GM12878 (cell line): Measurements from ENCODE around the gene ASNSD1. TPM values are rescaled to one million over a fixed set of nuclear protein-coding genes. Genes with fewer than 3 reads are reported as not detected.

Experiments
- CBFB ChIP-seq: IDR thresholded peaks from 2 replicates; pipeline ENCODE4 v1.6.1; 2016; ENCODE audit warnings: antibody characterized with exemption, low read depth
- EED ChIP-seq: sonication (generic); IDR thresholded peaks from 2 replicates; pipeline ENCODE4 v1.6.1; 2016; ENCODE audit warnings: antibody characterized with exemption, low read depth
- GATAD2B ChIP-seq: fragments of 450-650 bp; conservative IDR thresholded peaks from 2 replicates; pipeline ENCODE4 v1.6.1; 2017; ENCODE audit warnings: low read depth, mild to moderate bottlenecking, moderate library complexity
- HDAC6 ChIP-seq: fragments of 200-600 bp; sonication (generic); IDR thresholded peaks from one replicate; pipeline ENCODE4 v1.8.0; 2017; ENCODE audit warnings: antibody characterized with exemption; ENCODE audit not compliant: unreplicated experiment
- IKZF1 ChIP-seq: fragments of 450-650 bp; conservative IDR thresholded peaks from 2 replicates; pipeline ENCODE4 v1.6.1; 2017; ENCODE audit warnings: antibody characterized with exemption, mild to moderate bottlenecking
- LARP7 ChIP-seq: fragments of 450-650 bp; IDR thresholded peaks from 2 replicates; pipeline ENCODE4 v1.6.1; 2017; ENCODE audit warnings: mild to moderate bottlenecking
- NR2F1 ChIP-seq: fragments of 450-650 bp; conservative IDR thresholded peaks from 2 replicates; pipeline ENCODE4 v1.6.1; 2017; ENCODE audit warnings: mild to moderate bottlenecking
- NRF1 ChIP-seq: conservative IDR thresholded peaks from 2 replicates; pipeline ENCODE4 v1.6.1; 2011; ENCODE audit warnings: mild to moderate bottlenecking, low read depth, low read length, improper control_type of control experiment
- POU2F2 ChIP-seq: IDR thresholded peaks from 3 replicates; pipeline ENCODE4 v1.6.1; 2011; ENCODE audit warnings: low read depth, mild to moderate bottlenecking, low read length, borderline replicate concordance
- RUNX3 ChIP-seq: IDR thresholded peaks from 2 replicates; pipeline ENCODE4 v1.6.1; 2012; ENCODE audit warnings: low read length, inconsistent platforms
- SMAD5 ChIP-seq: IDR thresholded peaks from 2 replicates; pipeline ENCODE4 v1.6.1; 2016; ENCODE audit warnings: antibody characterized with exemption, low read depth
- TBL1XR1 ChIP-seq: IDR thresholded peaks from 2 replicates; pipeline ENCODE4 v1.6.1; 2012; ENCODE audit warnings: low read depth, low read length, improper control_type of control experiment
- TCF12 ChIP-seq: IDR thresholded peaks from 2 replicates; pipeline ENCODE4 v1.6.1; 2011; ENCODE audit warnings: low read depth, mild to moderate bottlenecking, low read length
- ZBED1 ChIP-seq: IDR thresholded peaks from 2 replicates; pipeline ENCODE4 v1.6.1; 2016; ENCODE audit warnings: borderline replicate concordance
- ZNF217 ChIP-seq: fragments of 450-650 bp; IDR thresholded peaks from 2 replicates; pipeline ENCODE4 v1.6.1; 2017; ENCODE audit warnings: antibody characterized with exemption, mild to moderate bottlenecking
- polyA plus RNA-seq, 11 experiments: library from polyadenylated mRNA; depleted of rRNA in 4 of 11; unstranded in 6 of 11; stranded (reverse) in 5 of 11; fragments of >200 nt; fragmentation: Nextera tagmentation in 4 of 11; fragmentation: Illumina TruSeq in 1 of 11; extraction: Ambion mirVana in 4 of 11; extraction: Trizol in 1 of 11; gene quantifications; 1 replicate in 1 of 11; 2 replicates in 10 of 11; pipeline versions ENCODE4 v1.2.1 to v1.2.3, GENCODE V29; 2011 to 2016; ENCODE audit warnings: inconsistent platforms in 2 of 11, missing spikeins in 2 of 11, low read depth in 1 of 11
- total RNA-seq, 4 experiments: library from RNA; depleted of rRNA in 3 of 4; stranded (reverse); fragments of >200 nt in 3 of 4; fragmentation: Illumina TruSeq in 1 of 4; extraction: Trizol in 1 of 4; gene quantifications; 2 replicates each; pipeline versions ENCODE4 v1.2.1 to v1.2.3, GENCODE V29; 2013 to 2021
- TF ChIP-seq, protein P1 (sequence below): fragments of 150-350 bp; IDR thresholded peaks from 2 replicates; pipeline ENCODE4 v1.6.1; 2016; ENCODE audit warnings: low read depth, low read length
- TF ChIP-seq, protein P2 (sequence below): fragments of 450-650 bp; IDR thresholded peaks from 2 replicates; pipeline ENCODE4 v1.6.1; 2017; ENCODE audit warnings: mild to moderate bottlenecking, moderate library complexity
- TF ChIP-seq, protein P3 (sequence below): fragments of 450-650 bp; IDR thresholded peaks from 2 replicates; pipeline ENCODE4 v1.6.1; 2014; ENCODE audit warnings: mild to moderate bottlenecking
- TF ChIP-seq, protein P4 (sequence below): IDR thresholded peaks from 2 replicates; pipeline ENCODE4 v1.6.1; 2012; ENCODE audit warnings: low read depth, low read length, improper control_type of control experiment
- TF ChIP-seq, protein P5 (sequence below): IDR thresholded peaks from 2 replicates; pipeline ENCODE4 v1.6.1; 2012; ENCODE audit warnings: low read depth, low read length, improper control_type of control experiment
- TF ChIP-seq, protein P6 (sequence below): fragments of 450-650 bp; IDR thresholded peaks from 2 replicates; pipeline ENCODE4 v1.6.1; 2017; ENCODE audit warnings: mild to moderate bottlenecking

ASNSD1 gene
- total and polyA plus RNA-seq, 10 of the 15 experiments (the other 5 are each of a cell fraction or from before 2014, with no cell fraction given): 39.1 to 89.8 (median 72.1) TPM

DNA sequence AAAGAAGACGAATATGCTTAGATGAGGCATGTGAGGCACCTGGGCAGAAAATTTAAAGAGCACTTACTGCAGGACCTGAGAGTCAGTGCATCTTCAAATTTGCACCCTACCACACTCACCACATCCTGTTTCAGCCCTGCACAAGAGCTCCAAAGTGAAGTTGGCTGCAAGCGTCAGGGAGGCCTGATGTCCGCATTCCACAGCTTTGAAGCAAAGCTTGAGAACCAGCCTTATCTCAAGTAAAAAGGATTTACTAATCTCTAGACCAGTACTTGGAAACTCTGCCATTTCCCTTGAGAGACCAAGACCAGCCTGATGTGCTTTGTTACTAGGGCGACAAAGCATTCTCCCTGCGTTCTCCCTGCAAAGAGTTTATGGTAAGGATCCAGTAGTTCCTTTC is 3.4 kb upstream of the ASNSD1 start (continued):
- TF ChIP-seq, protein P1, sequence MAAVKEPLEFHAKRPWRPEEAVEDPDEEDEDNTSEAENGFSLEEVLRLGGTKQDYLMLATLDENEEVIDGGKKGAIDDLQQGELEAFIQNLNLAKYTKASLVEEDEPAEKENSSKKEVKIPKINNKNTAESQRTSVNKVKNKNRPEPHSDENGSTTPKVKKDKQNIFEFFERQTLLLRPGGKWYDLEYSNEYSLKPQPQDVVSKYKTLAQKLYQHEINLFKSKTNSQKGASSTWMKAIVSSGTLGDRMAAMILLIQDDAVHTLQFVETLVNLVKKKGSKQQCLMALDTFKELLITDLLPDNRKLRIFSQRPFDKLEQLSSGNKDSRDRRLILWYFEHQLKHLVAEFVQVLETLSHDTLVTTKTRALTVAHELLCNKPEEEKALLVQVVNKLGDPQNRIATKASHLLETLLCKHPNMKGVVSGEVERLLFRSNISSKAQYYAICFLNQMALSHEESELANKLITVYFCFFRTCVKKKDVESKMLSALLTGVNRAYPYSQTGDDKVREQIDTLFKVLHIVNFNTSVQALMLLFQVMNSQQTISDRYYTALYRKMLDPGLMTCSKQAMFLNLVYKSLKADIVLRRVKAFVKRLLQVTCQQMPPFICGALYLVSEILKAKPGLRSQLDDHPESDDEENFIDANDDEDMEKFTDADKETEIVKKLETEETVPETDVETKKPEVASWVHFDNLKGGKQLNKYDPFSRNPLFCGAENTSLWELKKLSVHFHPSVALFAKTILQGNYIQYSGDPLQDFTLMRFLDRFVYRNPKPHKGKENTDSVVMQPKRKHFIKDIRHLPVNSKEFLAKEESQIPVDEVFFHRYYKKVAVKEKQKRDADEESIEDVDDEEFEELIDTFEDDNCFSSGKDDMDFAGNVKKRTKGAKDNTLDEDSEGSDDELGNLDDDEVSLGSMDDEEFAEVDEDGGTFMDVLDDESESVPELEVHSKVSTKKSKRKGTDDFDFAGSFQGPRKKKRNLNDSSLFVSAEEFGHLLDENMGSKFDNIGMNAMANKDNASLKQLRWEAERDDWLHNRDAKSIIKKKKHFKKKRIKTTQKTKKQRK: no peak
- TF ChIP-seq, protein P2, sequence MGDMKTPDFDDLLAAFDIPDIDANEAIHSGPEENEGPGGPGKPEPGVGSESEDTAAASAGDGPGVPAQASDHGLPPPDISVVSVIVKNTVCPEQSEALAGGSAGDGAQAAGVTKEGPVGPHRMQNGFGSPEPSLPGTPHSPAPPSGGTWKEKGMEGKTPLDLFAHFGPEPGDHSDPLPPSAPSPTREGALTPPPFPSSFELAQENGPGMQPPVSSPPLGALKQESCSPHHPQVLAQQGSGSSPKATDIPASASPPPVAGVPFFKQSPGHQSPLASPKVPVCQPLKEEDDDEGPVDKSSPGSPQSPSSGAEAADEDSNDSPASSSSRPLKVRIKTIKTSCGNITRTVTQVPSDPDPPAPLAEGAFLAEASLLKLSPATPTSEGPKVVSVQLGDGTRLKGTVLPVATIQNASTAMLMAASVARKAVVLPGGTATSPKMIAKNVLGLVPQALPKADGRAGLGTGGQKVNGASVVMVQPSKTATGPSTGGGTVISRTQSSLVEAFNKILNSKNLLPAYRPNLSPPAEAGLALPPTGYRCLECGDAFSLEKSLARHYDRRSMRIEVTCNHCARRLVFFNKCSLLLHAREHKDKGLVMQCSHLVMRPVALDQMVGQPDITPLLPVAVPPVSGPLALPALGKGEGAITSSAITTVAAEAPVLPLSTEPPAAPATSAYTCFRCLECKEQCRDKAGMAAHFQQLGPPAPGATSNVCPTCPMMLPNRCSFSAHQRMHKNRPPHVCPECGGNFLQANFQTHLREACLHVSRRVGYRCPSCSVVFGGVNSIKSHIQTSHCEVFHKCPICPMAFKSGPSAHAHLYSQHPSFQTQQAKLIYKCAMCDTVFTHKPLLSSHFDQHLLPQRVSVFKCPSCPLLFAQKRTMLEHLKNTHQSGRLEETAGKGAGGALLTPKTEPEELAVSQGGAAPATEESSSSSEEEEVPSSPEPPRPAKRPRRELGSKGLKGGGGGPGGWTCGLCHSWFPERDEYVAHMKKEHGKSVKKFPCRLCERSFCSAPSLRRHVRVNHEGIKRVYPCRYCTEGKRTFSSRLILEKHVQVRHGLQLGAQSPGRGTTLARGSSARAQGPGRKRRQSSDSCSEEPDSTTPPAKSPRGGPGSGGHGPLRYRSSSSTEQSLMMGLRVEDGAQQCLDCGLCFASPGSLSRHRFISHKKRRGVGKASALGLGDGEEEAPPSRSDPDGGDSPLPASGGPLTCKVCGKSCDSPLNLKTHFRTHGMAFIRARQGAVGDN: no peak
- TF ChIP-seq CBFB (0 out of 2 replicates have a peak, but pooled peaks have one; percentile 39), TCF12 (no peak), TBL1XR1 (no peak), RUNX3 (peak; percentile 94), ZNF217 (no peak), LARP7 (no peak), HDAC6 (no peak), NR2F1 (no peak), IKZF1 (0 out of 2 replicates have a peak, but pooled peaks have one; percentile 15), ZBED1 (no peak), POU2F2 (no peak), GATAD2B (no peak), NRF1 (no peak), SMAD5 (no peak), EED (0 out of 2 replicates have a peak, but pooled peaks have one; percentile 24)
- TF ChIP-seq, protein P3, sequence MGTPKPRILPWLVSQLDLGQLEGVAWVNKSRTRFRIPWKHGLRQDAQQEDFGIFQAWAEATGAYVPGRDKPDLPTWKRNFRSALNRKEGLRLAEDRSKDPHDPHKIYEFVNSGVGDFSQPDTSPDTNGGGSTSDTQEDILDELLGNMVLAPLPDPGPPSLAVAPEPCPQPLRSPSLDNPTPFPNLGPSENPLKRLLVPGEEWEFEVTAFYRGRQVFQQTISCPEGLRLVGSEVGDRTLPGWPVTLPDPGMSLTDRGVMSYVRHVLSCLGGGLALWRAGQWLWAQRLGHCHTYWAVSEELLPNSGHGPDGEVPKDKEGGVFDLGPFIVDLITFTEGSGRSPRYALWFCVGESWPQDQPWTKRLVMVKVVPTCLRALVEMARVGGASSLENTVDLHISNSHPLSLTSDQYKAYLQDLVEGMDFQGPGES: no peak
- TF ChIP-seq, protein P4, sequence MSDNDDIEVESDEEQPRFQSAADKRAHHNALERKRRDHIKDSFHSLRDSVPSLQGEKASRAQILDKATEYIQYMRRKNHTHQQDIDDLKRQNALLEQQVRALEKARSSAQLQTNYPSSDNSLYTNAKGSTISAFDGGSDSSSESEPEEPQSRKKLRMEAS: no peak
- TF ChIP-seq, protein P5, sequence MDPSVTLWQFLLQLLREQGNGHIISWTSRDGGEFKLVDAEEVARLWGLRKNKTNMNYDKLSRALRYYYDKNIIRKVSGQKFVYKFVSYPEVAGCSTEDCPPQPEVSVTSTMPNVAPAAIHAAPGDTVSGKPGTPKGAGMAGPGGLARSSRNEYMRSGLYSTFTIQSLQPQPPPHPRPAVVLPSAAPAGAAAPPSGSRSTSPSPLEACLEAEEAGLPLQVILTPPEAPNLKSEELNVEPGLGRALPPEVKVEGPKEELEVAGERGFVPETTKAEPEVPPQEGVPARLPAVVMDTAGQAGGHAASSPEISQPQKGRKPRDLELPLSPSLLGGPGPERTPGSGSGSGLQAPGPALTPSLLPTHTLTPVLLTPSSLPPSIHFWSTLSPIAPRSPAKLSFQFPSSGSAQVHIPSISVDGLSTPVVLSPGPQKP: no peak
- TF ChIP-seq, protein P6, sequence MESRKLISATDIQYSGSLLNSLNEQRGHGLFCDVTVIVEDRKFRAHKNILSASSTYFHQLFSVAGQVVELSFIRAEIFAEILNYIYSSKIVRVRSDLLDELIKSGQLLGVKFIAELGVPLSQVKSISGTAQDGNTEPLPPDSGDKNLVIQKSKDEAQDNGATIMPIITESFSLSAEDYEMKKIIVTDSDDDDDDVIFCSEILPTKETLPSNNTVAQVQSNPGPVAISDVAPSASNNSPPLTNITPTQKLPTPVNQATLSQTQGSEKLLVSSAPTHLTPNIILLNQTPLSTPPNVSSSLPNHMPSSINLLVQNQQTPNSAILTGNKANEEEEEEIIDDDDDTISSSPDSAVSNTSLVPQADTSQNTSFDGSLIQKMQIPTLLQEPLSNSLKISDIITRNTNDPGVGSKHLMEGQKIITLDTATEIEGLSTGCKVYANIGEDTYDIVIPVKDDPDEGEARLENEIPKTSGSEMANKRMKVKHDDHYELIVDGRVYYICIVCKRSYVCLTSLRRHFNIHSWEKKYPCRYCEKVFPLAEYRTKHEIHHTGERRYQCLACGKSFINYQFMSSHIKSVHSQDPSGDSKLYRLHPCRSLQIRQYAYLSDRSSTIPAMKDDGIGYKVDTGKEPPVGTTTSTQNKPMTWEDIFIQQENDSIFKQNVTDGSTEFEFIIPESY: no peak
